Nephron (organoid): ENCODE results near the gene CDC42EP3.
A peak's percentile ranks its signal among the peaks of the same experiment; 100 is the strongest.

Experiments used
- H3K27ac Mint-ChIP-seq, 3 experiments: 2 replicates each; pipeline ENCODE4 v1.8.0; 2020; ENCODE audit warnings: mixed read lengths in 3 of 3, mild to moderate bottlenecking in 2 of 3, moderate library complexity in 1 of 3
- H3K27me3 Mint-ChIP-seq: 2 replicates; pipeline ENCODE4 v1.8.0; 2021; ENCODE audit warnings: low read depth, mild to moderate bottlenecking, moderate library complexity, mixed read lengths
- H3K36me3 Mint-ChIP-seq: 2 replicates; pipeline ENCODE4 v1.8.0; 2020; ENCODE audit warnings: low read depth, mixed read lengths
- H3K4me1 Mint-ChIP-seq: 2 replicates; pipeline ENCODE4 v1.8.0; 2020; ENCODE audit warnings: mixed read lengths
- H3K4me3 Mint-ChIP-seq, 3 experiments: 2 replicates each; pipeline ENCODE4 v1.8.0; 2020; ENCODE audit warnings: mild to moderate bottlenecking in 3 of 3, mixed read lengths in 3 of 3, moderate library complexity in 2 of 3
- H3K9me3 Mint-ChIP-seq: 2 replicates; pipeline ENCODE4 v1.8.0; 2020; ENCODE audit warnings: mixed read lengths
- CTCF ChIP-seq, 3 experiments: fragments of 200-600 bp; sonication (generic); IDR thresholded peaks; one replicate each; pipeline ENCODE4 v1.5.0; 2021; ENCODE audit warnings: antibody characterized with exemption in 3 of 3; ENCODE audit not compliant: unreplicated experiment in 3 of 3

CDC42EP3 gene

GRCh38 chr2:37689751-37690150 lies 18.3 kb upstream of the CDC42EP3 start:
- Mint-ChIP-seq H3K27ac (no peak overlapping the region), H3K27me3 (peaks cover 24% of the 10 kb centered on the region), H3K4me3 (no peak overlapping the region), H3K4me1 (peaks cover 13% of the 10 kb centered on the region), H3K9me3 (no peaks in the 10 kb centered on the region), H3K36me3 (no peaks in the 10 kb centered on the region)
- TF ChIP-seq CTCF (IDR thresholded peaks at IDR 0.05; ENCODE audit: unreplicated experiment in 3 of 3), result no peak

- peaks cover 13% of the 10 kb centered on the region for H3K4me1 Mint-ChIP-seq
- H3K27ac Mint-ChIP-seq, result peak overlapping the region in 1 of 3 experiments; percentile 9
- H3K27me3 Mint-ChIP-seq, result peaks cover 23% of the 10 kb centered on the region
- no peak for TF ChIP-seq CTCF (IDR thresholded peaks at IDR 0.05; ENCODE audit: unreplicated experiment in 3 of 3)
- H3K36me3 Mint-ChIP-seq, result no peaks in the 10 kb centered on the region
- H3K4me3 Mint-ChIP-seq, result no peak overlapping the region
- no peaks in the 10 kb centered on the region for H3K9me3 Mint-ChIP-seq
Measured at GRCh38 chr2:37688771-37689468, 17.5 kb upstream of the CDC42EP3 start.

GRCh38 chr2:37686792-37687526 lies 15.5 kb upstream of the CDC42EP3 start:
- Mint-ChIP-seq H3K27ac (no peak overlapping the region), H3K4me3 (no peak overlapping the region), H3K27me3 (peaks cover 23% of the 10 kb centered on the region), H3K4me1 (peaks cover 13% of the 10 kb centered on the region), H3K9me3 (no peaks in the 10 kb centered on the region), H3K36me3 (no peaks in the 10 kb centered on the region)
- TF ChIP-seq CTCF (IDR thresholded peaks at IDR 0.05; ENCODE audit: unreplicated experiment in 3 of 3), result no peak

- peaks cover 23% of the 10 kb centered on the region for H3K27me3 Mint-ChIP-seq
- H3K4me3 Mint-ChIP-seq, result no peak overlapping the region
- no peak for TF ChIP-seq CTCF (IDR thresholded peaks at IDR 0.05; ENCODE audit: unreplicated experiment in 3 of 3)
- peaks cover 9% of the 10 kb centered on the region for H3K4me1 Mint-ChIP-seq
- no peak overlapping the region for H3K27ac Mint-ChIP-seq
- no peaks in the 10 kb centered on the region for H3K36me3 Mint-ChIP-seq
- no peaks in the 10 kb centered on the region for H3K9me3 Mint-ChIP-seq
Measured at GRCh38 chr2:37684809-37685208, 13.4 kb upstream of the CDC42EP3 start.

GRCh38 chr2:37683921-37684780 lies 12.7 kb upstream of the CDC42EP3 start:
- peaks cover 2% of the 10 kb centered on the region for H3K4me1 Mint-ChIP-seq
- peaks cover 16% of the 10 kb centered on the region for H3K27me3 Mint-ChIP-seq
- no peak for TF ChIP-seq CTCF (IDR thresholded peaks at IDR 0.05; ENCODE audit: unreplicated experiment in 3 of 3)
- no peaks in the 10 kb centered on the region for H3K36me3 Mint-ChIP-seq
- no peak overlapping the region for H3K4me3 Mint-ChIP-seq
- no peaks in the 10 kb centered on the region for H3K9me3 Mint-ChIP-seq
- no peak overlapping the region for H3K27ac Mint-ChIP-seq
